Measurements from ENCODE around the gene COL23A1.

COL23A1 gene

GRCh38 chr5:178295589-178295988, 294.6 kb downstream of the COL23A1 start:
- no peak for TF ChIP-seq CTCF (conservative IDR thresholded peaks at IDR 0.05; ENCODE audit: low read depth, low read length)
- no peak for DNase-seq (ENCODE audit: low read depth)
- no peak overlapping the region for H3K4me3 ChIP-seq (ENCODE audit: low read length)

- TF ChIP-seq CTCF (conservative IDR thresholded peaks at IDR 0.05; ENCODE audit: low read depth, low read length), result no peak
- no peak overlapping the region for H3K4me3 ChIP-seq (ENCODE audit: low read length)
- no peak for DNase-seq (ENCODE audit: low read depth)
These were observed 296.4 kb downstream of the COL23A1 start for GRCh38 chr5:178293815-178294214.

- TF ChIP-seq CTCF (conservative IDR thresholded peaks at IDR 0.05; ENCODE audit: low read depth, low read length), result no peak
These were observed 296.8 kb downstream of the COL23A1 start for GRCh38 chr5:178293400-178293799.

GRCh38 chr5:178292826-178293205, 297.4 kb downstream of the COL23A1 start:
- H3K4me3 ChIP-seq (ENCODE audit: low read length), result no peak overlapping the region
- no peak for DNase-seq (ENCODE audit: low read depth)
- TF ChIP-seq CTCF (conservative IDR thresholded peaks at IDR 0.05; ENCODE audit: low read depth, low read length), result no peak

More at GRCh38 chr5:178293400-178293799, 296.8 kb downstream of the COL23A1 start:
- DNase-seq (ENCODE audit: low read depth), result no peak
- no peak overlapping the region for H3K4me3 ChIP-seq (ENCODE audit: low read length)

GRCh38 chr5:178291969-178292825, 298.0 kb downstream of the COL23A1 start:
- no peak for TF ChIP-seq CTCF (conservative IDR thresholded peaks at IDR 0.05; ENCODE audit: low read depth, low read length)
- no peak overlapping the region for H3K4me3 ChIP-seq (ENCODE audit: low read length)
- DNase-seq (ENCODE audit: low read depth), result no peak

GRCh38 chr5:178291161-178291561, 299.0 kb downstream of the COL23A1 start:
- no peak for TF ChIP-seq CTCF (conservative IDR thresholded peaks at IDR 0.05; ENCODE audit: low read depth, low read length)
- no peak overlapping the region for H3K4me3 ChIP-seq (ENCODE audit: low read length)
- DNase-seq (ENCODE audit: low read depth), result no peak

- no peak for TF ChIP-seq CTCF (conservative IDR thresholded peaks at IDR 0.05; ENCODE audit: low read depth, low read length)
- H3K4me3 ChIP-seq (ENCODE audit: low read length), result no peak overlapping the region
- no peak for DNase-seq (ENCODE audit: low read depth)
These were observed 299.8 kb downstream of the COL23A1 start for GRCh38 chr5:178290376-178290775.
